Measurements from ENCODE around the gene HTT. TPM values are rescaled to one million over a fixed set of nuclear protein-coding genes. Genes with fewer than 3 reads are reported as not detected.

HTT gene
- total RNA-seq, 2 experiments from 2014 or later, result 56.9 to 62.6 TPM

DNA sequence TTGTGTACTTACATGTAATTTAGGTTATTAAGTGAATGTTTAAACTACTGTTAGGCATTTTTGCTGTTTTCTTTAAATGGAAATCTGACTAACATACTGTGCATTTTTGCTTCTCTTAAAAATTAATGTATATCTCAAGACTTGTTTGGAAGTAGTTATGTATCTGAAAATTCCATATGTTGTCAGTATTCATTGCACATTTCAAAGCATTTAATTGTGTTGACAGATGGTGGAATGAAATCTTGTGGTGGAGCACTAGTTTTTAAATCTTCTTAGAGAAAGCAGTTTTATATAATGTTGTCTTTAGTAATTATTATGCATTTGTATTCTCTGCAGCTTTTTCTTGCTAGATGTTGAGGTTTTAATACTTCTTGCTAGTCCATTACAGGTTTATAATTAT is 102.9 kb downstream of the HTT start:
- Histone ChIP-seq H3K9me3 (ENCODE audit: control insufficient read depth in 1 of 2, insufficient read depth in 1 of 2, low read length in 2 of 2) (no peaks in the 10 kb centered on the region), H3K4me1 (ENCODE audit: insufficient read depth, low read length) (no peaks in the 10 kb centered on the region), H3K4me3 (ENCODE audit: low read length) (no peak overlapping the region), H3K36me3 (ENCODE audit: insufficient read depth, low read length) (peaks cover 78% of the 10 kb centered on the region), H3K27me3 (ENCODE audit: control insufficient read depth in 1 of 2, insufficient read depth in 2 of 2, low read length in 2 of 2) (no peaks in the 10 kb centered on the region), H3K27ac (ENCODE audit: low read depth in 1 of 2, low read length in 2 of 2) (no peak overlapping the region)
- no peak for ATAC-seq (ENCODE audit: poor library complexity)
- H3K36me3 Mint-ChIP-seq (ENCODE audit: low read depth), result peaks cover 95% of the 10 kb centered on the region
- no peaks in the 10 kb centered on the region for H3K27me3 Mint-ChIP-seq
- no peak overlapping the region for H3K27ac Mint-ChIP-seq
- no peaks in the 10 kb centered on the region for H3K9me3 Mint-ChIP-seq
- CTCF ChIA-PET, result no interaction called here
- H3K4me1 Mint-ChIP-seq (ENCODE audit: low read depth), result no peaks in the 10 kb centered on the region
- POLR2A ChIA-PET, result no interaction called here
- intact Hi-C loops (cut with DNase I, micrococcal nuclease), result no loop called here
- no peak for DNase-seq
- TF ChIP-seq CTCF (IDR thresholded peaks at IDR 0.05), result no peak
- H3K4me3 Mint-ChIP-seq, result no peak overlapping the region

DNA sequence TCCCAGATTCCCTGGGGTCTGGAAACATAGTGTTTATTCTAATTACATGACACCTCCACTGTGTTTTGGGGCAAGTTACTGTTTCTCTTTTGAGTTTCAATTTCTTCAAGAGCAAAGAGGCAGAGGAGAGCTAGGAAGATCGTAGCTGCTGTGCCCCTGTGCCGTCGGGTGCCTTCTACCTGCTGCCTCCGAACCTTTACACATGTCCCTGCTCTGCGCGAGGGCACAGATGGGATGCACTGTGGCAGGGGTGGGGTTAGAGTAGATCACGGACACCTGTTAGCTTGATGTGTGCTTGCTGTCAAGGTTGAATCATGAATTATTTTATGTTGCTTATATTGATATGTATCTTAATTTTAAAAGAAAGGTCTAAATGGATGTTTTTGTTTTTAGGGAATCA is 103.4 kb downstream of the HTT start:
- H3K4me3 Mint-ChIP-seq, result no peak overlapping the region
- no peaks in the 10 kb centered on the region for H3K27me3 Mint-ChIP-seq
- H3K9me3 ChIP-seq (ENCODE audit: control insufficient read depth in 1 of 2, insufficient read depth in 1 of 2, low read length in 2 of 2), result no peaks in the 10 kb centered on the region
- H3K36me3 ChIP-seq (ENCODE audit: insufficient read depth, low read length), result peaks cover 78% of the 10 kb centered on the region
- H3K4me1 Mint-ChIP-seq (ENCODE audit: low read depth), result no peaks in the 10 kb centered on the region
- no peaks in the 10 kb centered on the region for H3K27me3 ChIP-seq (ENCODE audit: control insufficient read depth in 1 of 2, insufficient read depth in 2 of 2, low read length in 2 of 2)
- ChIA-PET CTCF (no interaction called here), POLR2A (no interaction called here)
- intact Hi-C loops (cut with DNase I, micrococcal nuclease), result no loop called here
- no peaks in the 10 kb centered on the region for H3K9me3 Mint-ChIP-seq
- no peak overlapping the region for H3K4me3 ChIP-seq (ENCODE audit: low read length)
- H3K36me3 Mint-ChIP-seq (ENCODE audit: low read depth), result peaks cover 95% of the 10 kb centered on the region
- no peak for ATAC-seq (ENCODE audit: poor library complexity)
- no peak for DNase-seq
- H3K27ac ChIP-seq (ENCODE audit: low read depth in 1 of 2, low read length in 2 of 2), result no peak overlapping the region
- TF ChIP-seq CTCF (IDR thresholded peaks at IDR 0.05), result no peak
- H3K4me1 ChIP-seq (ENCODE audit: insufficient read depth, low read length), result no peaks in the 10 kb centered on the region
- H3K27ac Mint-ChIP-seq, result no peak overlapping the region

GRCh38 chr4:3178351-3178750 is 103.9 kb downstream of the HTT start:
- Histone ChIP-seq H3K4me3 (ENCODE audit: low read length) (no peak overlapping the region), H3K9me3 (ENCODE audit: control insufficient read depth in 1 of 2, insufficient read depth in 1 of 2, low read length in 2 of 2) (no peaks in the 10 kb centered on the region), H3K4me1 (ENCODE audit: insufficient read depth, low read length) (no peaks in the 10 kb centered on the region), H3K36me3 (ENCODE audit: insufficient read depth, low read length) (peaks cover 78% of the 10 kb centered on the region), H3K27me3 (ENCODE audit: control insufficient read depth in 1 of 2, insufficient read depth in 2 of 2, low read length in 2 of 2) (no peaks in the 10 kb centered on the region), H3K27ac (ENCODE audit: low read depth in 1 of 2, low read length in 2 of 2) (no peak overlapping the region)
- Mint-ChIP-seq H3K27me3 (no peaks in the 10 kb centered on the region), H3K4me1 (ENCODE audit: low read depth) (no peaks in the 10 kb centered on the region), H3K27ac (no peak overlapping the region), H3K9me3 (no peaks in the 10 kb centered on the region), H3K36me3 (ENCODE audit: low read depth) (peaks cover 95% of the 10 kb centered on the region), H3K4me3 (no peak overlapping the region)
- intact Hi-C loops (cut with DNase I, micrococcal nuclease), result no loop called here
- ChIA-PET CTCF (no interaction called here), POLR2A (no interaction called here)
- no peak for DNase-seq
- no peak for ATAC-seq (ENCODE audit: poor library complexity)
- TF ChIP-seq CTCF (IDR thresholded peaks at IDR 0.05), result no peak
